BLaER1 treated with 17β-estradiol and CSF1 and Interleukin-3, amounts not matched to agents 10 nM and 100 nM (cell line): Measurements from ENCODE around the gene AP4S1.
"Not testable (repeated sequence)": the region's sequence is repeated elsewhere in the genome, so short reads cannot be mapped to it uniquely, and the experiment has no call there.

Experiments
- H3K27ac ChIP-seq, 11 experiments: shearing (Covaris generic); formaldehyde crosslinking; 2 replicates each; pipeline ENCODE4 v1.8.1; 2022
- H3K27me3 ChIP-seq, 11 experiments: shearing (Covaris generic); formaldehyde crosslinking; 2 replicates each; pipeline ENCODE4 v1.8.1; 2022
- H3K36me3 ChIP-seq, 11 experiments: shearing (Covaris generic); formaldehyde crosslinking; 2 replicates each; pipeline ENCODE4 v1.8.1; 2022
- H3K4me1 ChIP-seq, 10 experiments: shearing (Covaris generic); formaldehyde crosslinking; 2 replicates each; pipeline ENCODE4 v1.8.1; 2022
- H3K4me2 ChIP-seq, 11 experiments: shearing (Covaris generic); formaldehyde crosslinking; 2 replicates each; pipeline ENCODE4 v1.8.1; 2022
- H3K4me3 ChIP-seq, 10 experiments: shearing (Covaris generic); formaldehyde crosslinking; 2 replicates each; pipeline ENCODE4 v1.8.1; 2022
- H3K9ac ChIP-seq, 11 experiments: shearing (Covaris generic); formaldehyde crosslinking; 2 replicates each; pipeline ENCODE4 v1.8.1; 2022
- H3K9me3 ChIP-seq, 11 experiments: shearing (Covaris generic); formaldehyde crosslinking; replicated peaks in 1 of 11; 2 replicates each; pipeline ENCODE4 v1.8.1; 2022
- H4K20me1 ChIP-seq, 11 experiments: shearing (Covaris generic); formaldehyde crosslinking; 2 replicates each; pipeline ENCODE4 v1.8.1; 2022
- Cebpa-rat ChIP-seq, 11 experiments: shearing (Covaris generic); IDR thresholded peaks; 2 replicates each; pipeline ENCODE4 v1.8.1; 2022

The AP4S1 gene

DNA sequence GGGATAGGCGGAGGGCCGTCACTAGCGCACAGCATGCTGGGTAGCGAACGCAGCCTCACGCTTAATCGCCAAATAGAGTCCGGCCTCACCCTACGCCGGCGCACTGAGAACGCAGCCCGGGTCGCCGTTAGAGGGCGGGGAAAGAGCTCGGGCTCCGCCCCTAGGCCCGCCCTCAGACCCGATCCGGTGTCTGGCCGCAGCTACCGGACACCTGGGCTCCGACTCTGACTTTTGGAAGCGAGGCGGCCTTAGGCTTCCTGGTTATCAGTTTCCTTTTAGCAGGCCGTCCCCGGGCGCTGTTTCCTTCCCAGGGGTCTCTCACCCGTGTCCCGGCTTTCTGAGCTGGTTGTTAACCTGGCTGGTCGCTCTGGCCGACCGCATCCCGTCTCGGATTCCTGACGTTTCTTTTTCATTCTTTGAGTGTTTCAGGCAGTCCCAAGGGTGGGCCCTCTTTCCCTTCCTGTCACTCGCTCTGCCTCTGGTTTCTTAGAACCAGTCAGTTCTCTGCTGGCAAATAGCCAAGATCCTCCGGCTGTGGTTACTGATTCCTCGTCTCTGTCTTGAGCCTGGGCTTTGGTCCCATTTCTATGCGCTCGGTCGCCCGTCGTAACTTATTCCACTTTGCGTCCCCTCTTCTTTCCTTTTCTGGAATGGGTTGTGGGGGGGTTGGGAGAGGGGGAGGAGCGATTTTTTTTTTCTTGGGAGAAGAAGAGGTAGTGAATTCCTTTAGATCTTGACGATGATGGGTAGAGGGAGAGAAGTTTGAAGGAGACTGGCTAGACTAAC is 1.2 kb downstream of the AP4S1 start:
- Histone ChIP-seq H3K36me3 (peaks cover 9 to 16% (median 12%) of the 10 kb centered on the region in 11 experiments; a peak in 18 of 22 replicates), H4K20me1 (peaks cover 0 to 34% (median 27%) of the 10 kb centered on the region in 11 experiments; a peak in 17 of 22 replicates), H3K4me1 (peaks cover 10 to 34% (median 30%) of the 10 kb centered on the region in 10 experiments), H3K27me3 (no peaks in the 10 kb centered on the region), H3K9me3 (0 out of 22 replicates have a peak, but pooled peaks cover 0 to 4% (median 0%) of the 10 kb centered on the region in 11 experiments), H3K4me3 (peak overlapping the region; percentile 86 to 100 (median 99)), H3K4me2 (peak overlapping the region; percentile 73 to 93 (median 81)), H3K9ac (peak overlapping the region; percentile 99 to 100 (median 99)), H3K27ac (peak overlapping the region; percentile 97 to 100 (median 99))
- TF ChIP-seq Cebpa-rat (IDR thresholded peaks at IDR 0.05): no peak

DNA sequence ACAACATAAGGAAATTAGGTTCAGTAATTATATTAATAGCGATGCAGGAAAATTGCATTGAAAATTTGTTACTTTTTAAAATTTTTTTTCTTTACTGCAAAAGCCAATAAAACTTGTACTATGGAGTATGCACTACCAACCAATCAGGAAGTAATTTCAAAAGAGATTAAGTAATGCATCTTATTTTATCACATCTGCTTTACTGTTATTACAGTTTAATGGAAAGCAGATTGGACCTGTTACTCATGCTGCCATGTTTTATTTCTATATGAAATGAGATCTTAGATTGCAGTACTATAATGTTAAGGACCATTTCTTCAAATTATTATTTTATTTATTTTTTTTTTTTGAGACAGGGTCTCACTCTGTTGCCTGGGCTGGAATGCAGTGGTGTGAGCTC is 2.4 kb downstream of the AP4S1 start:
- no peak for TF ChIP-seq Cebpa-rat (IDR thresholded peaks at IDR 0.05)

DNA sequence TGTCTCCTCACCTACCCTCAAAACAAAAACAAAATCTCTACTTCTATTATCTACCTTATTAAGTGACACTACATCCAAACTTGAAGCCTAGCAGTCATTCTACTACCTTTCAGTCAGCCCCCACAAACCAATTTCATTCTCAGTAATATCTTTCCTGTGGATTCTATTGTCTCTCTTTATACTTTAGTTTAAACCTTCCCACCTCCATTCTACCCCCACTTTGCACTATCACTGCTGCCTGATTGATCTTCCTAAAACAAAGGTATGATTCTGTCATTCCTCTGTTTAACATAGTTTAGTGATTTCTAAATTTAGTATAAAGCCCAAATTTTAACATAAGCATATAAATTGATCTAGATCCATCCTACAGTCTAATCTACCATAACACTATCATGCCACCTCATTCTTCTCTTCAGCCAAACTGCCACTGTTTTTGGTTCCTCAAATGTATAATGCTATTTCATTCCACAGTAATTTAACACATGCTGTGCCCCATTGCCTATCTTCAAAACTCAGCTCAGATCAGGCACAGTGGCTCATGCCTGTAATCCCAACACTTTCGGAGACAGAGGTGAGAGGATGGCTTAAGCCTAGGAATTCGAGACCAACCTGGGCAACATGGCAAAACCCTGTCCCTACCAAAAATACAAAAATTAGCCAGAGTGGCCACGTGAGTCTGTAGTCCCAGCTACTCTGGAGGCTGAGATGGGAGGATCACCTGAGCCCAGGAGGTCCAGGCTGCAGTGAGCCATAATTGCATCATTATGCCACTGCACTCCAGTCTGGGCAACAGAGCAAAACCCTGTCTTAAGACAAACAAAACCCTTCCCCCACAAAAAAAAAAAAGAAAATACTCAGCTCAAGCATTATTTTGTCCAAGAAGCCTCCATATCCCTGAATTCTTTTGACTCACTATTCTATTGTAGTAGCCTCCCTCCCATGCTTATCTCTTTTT is 3.8 kb downstream of the AP4S1 start:
- no peaks in the 10 kb centered on the region for H3K36me3 ChIP-seq
- TF ChIP-seq Cebpa-rat (IDR thresholded peaks at IDR 0.05): no peak
- H3K9ac ChIP-seq: no peak overlapping the region
- peaks cover 0 to 10% (median 6%) of the 10 kb centered on the region in 11 experiments; a peak in 13 of 22 replicates for H4K20me1 ChIP-seq
- no peak overlapping the region for H3K4me3 ChIP-seq
- H3K4me2 ChIP-seq: no peak overlapping the region
- no peaks in the 10 kb centered on the region for H3K9me3 ChIP-seq
- no peak overlapping the region for H3K27ac ChIP-seq
- H3K4me1 ChIP-seq: peaks cover 10 to 29% (median 23%) of the 10 kb centered on the region in 10 experiments
- no peaks in the 10 kb centered on the region for H3K27me3 ChIP-seq

More for the DNA sequence above, 2.4 kb downstream of the AP4S1 start:
- no peaks in the 10 kb centered on the region for H3K9me3 ChIP-seq
- peak overlapping the region in 1 of 11 experiments; percentile 99; a peak in 1 of 22 replicates for H3K27ac ChIP-seq
- peak overlapping the region in 2 of 10 experiments; percentile 99 to 100; a peak in 3 of 20 replicates for H3K4me3 ChIP-seq
- H3K9ac ChIP-seq: no peak overlapping the region; a peak in 1 of 22 replicates
- H3K27me3 ChIP-seq: no peaks in the 10 kb centered on the region
- peaks cover 14 to 39% (median 34%) of the 10 kb centered on the region in 10 experiments for H3K4me1 ChIP-seq
- H3K36me3 ChIP-seq: peaks cover 0 to 4% (median 2%) of the 10 kb centered on the region in 11 experiments; a peak in 10 of 22 replicates
- peak overlapping the region in 7 of 11 experiments; percentile 73 to 87 (median 81); a peak in 12 of 22 replicates for H3K4me2 ChIP-seq
- H4K20me1 ChIP-seq: peaks cover 0 to 24% (median 20%) of the 10 kb centered on the region in 11 experiments; a peak in 16 of 22 replicates

GRCh38 chr14:31030469-31030868 is 5.0 kb downstream of the AP4S1 start:
- H3K27ac ChIP-seq: no peak overlapping the region
- no peak overlapping the region for H3K4me3 ChIP-seq
- TF ChIP-seq Cebpa-rat (IDR thresholded peaks at IDR 0.05): no peak
- H3K36me3 ChIP-seq: no peaks in the 10 kb centered on the region
- H3K27me3 ChIP-seq: no peaks in the 10 kb centered on the region
- no peak overlapping the region for H3K9ac ChIP-seq
- H3K4me2 ChIP-seq: no peak overlapping the region
- no peaks in the 10 kb centered on the region for H3K9me3 ChIP-seq
- H3K4me1 ChIP-seq: peaks cover 10 to 24% (median 18%) of the 10 kb centered on the region in 10 experiments
- H4K20me1 ChIP-seq: no peaks in the 10 kb centered on the region; a peak in 1 of 22 replicates

DNA sequence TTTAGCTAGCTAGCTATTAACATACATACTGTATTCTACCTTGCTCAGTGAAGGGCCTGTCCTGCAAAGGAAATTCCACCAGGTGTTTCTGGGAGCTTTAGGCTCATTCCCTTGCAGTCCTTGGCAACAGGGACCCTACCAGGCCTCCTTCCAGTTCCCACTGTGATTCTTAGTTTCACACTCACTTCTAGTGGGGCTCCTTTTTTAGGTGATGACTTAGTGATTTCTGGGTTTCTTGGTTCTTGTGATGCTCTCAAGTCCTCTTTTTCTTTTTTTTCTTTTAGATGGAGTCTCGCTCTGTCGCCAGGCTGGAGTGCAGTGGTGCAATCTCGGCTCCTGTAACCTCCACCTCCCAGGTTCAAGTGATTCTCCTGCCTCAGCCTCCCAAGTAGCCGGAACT is 11.1 kb downstream of the AP4S1 start:
- TF ChIP-seq Cebpa-rat (IDR thresholded peaks at IDR 0.05): no peak
- no peaks in the 10 kb centered on the region for H3K9me3 ChIP-seq
- no peaks in the 10 kb centered on the region for H3K27me3 ChIP-seq
- no peak overlapping the region for H3K27ac ChIP-seq
- no peak overlapping the region for H3K9ac ChIP-seq
- no peaks in the 10 kb centered on the region for H4K20me1 ChIP-seq
- H3K4me3 ChIP-seq: no peak overlapping the region
- H3K4me1 ChIP-seq: peaks cover 3 to 10% (median 5%) of the 10 kb centered on the region in 10 experiments; a peak in 15 of 20 replicates
- H3K4me2 ChIP-seq: no peak overlapping the region
- peaks cover 0 to 14% (median 0%) of the 10 kb centered on the region in 11 experiments; a peak in 2 of 22 replicates for H3K36me3 ChIP-seq

DNA sequence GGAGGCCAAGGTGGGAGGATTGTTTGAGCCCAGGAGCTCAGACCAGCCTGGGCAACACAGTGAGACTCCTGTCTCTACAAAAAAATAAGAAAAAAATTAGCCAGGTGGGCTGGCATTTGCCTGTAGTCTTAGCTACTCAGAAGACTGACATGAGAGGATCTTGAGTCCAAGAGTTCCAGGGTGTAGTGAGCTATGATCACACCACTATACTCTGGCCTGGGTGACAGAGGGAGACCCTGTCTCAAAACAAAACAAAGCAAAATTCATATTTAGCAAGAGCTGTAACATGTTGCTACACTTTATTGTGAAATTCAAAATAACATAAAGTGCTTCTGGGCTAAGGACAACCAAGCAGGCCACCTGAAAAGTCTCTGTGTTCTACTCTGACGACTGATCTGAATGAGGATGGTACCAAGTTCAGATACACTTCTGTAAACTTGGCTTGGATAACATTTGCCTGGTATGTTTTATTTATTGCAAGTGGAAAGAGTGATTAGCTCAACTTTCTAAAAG is 12.3 kb downstream of the AP4S1 start:
- Histone ChIP-seq H3K9me3 (no peaks in the 10 kb centered on the region), H3K27me3 (no peaks in the 10 kb centered on the region), H3K9ac (no peak overlapping the region), H3K27ac (no peak overlapping the region), H4K20me1 (no peaks in the 10 kb centered on the region), H3K4me3 (no peak overlapping the region), H3K4me2 (no peak overlapping the region), H3K36me3 (peaks cover 0 to 14% (median 0%) of the 10 kb centered on the region in 11 experiments; a peak in 2 of 22 replicates), H3K4me1 (peaks cover 0 to 6% (median 0%) of the 10 kb centered on the region in 10 experiments; a peak in 2 of 20 replicates)
- TF ChIP-seq Cebpa-rat (IDR thresholded peaks at IDR 0.05): no peak

DNA sequence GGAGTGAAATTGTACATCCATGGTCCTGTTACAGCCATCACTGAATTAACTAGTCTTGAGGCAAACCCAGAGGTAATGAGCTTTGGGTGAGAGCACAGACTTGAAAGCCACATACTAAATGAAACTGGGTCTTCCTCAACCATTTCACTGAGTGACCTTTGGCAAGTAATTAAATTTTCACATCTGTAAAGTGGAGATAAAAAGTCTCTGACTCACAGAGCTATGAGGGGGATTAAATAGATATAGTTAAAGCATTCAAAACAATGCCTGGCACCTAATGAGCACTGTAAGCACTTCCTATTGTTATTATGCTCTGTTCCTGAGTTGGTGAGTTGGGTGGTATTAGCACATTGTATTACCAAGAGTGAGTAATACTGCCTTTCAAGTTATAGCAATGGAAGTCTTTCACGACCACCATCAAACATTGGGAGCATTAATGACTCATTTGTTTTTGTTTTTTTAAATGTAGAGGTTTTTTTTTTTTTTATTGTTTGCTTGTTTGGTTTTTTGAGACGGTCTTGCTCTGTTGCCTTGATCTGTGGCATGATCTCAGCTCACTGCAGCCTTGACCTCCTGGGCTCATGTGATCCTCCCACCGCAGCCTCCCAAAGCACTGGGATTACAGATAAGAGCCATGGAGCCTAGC is 13.2 kb downstream of the AP4S1 start:
- Histone ChIP-seq H3K4me2 (no peak overlapping the region), H3K4me3 (no peak overlapping the region), H3K27me3 (no peaks in the 10 kb centered on the region), H3K27ac (no peak overlapping the region), H4K20me1 (no peaks in the 10 kb centered on the region), H3K9me3 (no peaks in the 10 kb centered on the region), H3K4me1 (no peaks in the 10 kb centered on the region), H3K9ac (no peak overlapping the region), H3K36me3 (peaks cover 0 to 14% (median 0%) of the 10 kb centered on the region in 11 experiments; a peak in 2 of 22 replicates)
- no peak for TF ChIP-seq Cebpa-rat (IDR thresholded peaks at IDR 0.05)

- H3K9me3 ChIP-seq: peaks cover 0 to 16% (median 5%) of the 10 kb centered on the region in 11 experiments; a peak in 5 of 22 replicates
- no peak overlapping the region for H3K27ac ChIP-seq
- H3K4me1 ChIP-seq: peaks cover 0 to 6% (median 0%) of the 10 kb centered on the region in 10 experiments; a peak in 2 of 20 replicates
These were observed 16.9 kb downstream of the AP4S1 start for GRCh38 chr14:31042300-31042699.

GRCh38 chr14:31042893-31043292 is 17.4 kb downstream of the AP4S1 start:
- H3K4me3 ChIP-seq, H3K36me3 ChIP-seq, H3K9ac ChIP-seq, H3K27me3 ChIP-seq, H3K4me2 ChIP-seq, H4K20me1 ChIP-seq, H3K27ac ChIP-seq: not testable (repeated sequence)
- Histone ChIP-seq H3K9me3 (peaks cover 0 to 16% (median 6%) of the 10 kb centered on the region in 11 experiments; a peak in 6 of 22 replicates), H3K4me1 (peaks cover 0 to 10% (median 0%) of the 10 kb centered on the region in 10 experiments; a peak in 2 of 20 replicates)

More at GRCh38 chr14:31042300-31042699, 16.9 kb downstream of the AP4S1 start:
- Histone ChIP-seq H3K4me2 (no peak overlapping the region), H3K9ac (no peak overlapping the region), H3K36me3 (peaks cover 0 to 6% (median 0%) of the 10 kb centered on the region in 11 experiments; a peak in 1 of 22 replicates), H3K27me3 (no peaks in the 10 kb centered on the region), H4K20me1 (no peaks in the 10 kb centered on the region), H3K4me3 (no peak overlapping the region)
- no peak for TF ChIP-seq Cebpa-rat (IDR thresholded peaks at IDR 0.05)
